Mesendoderm (in vitro differentiated cells): ENCODE measurements around the gene RRP9.

ENCODE experiments used
- DNase-seq: peaks from one replicate; pipeline ENCODE4 v3.0.0; 2013
- H2AK5ac ChIP-seq: 2 replicates; pipeline ENCODE4 v1.6.1; 2013; ENCODE audit warnings: low read length, inconsistent platforms
- H2BK120ac ChIP-seq: 2 replicates; pipeline ENCODE4 v1.6.1; 2013; ENCODE audit warnings: low read depth, mild to moderate bottlenecking, low read length, moderate library complexity, mixed read lengths
- H2BK15ac ChIP-seq: replicated peaks from 2 replicates; pipeline ENCODE4 v1.6.1; 2013; ENCODE audit warnings: low read depth, mild to moderate bottlenecking, moderate library complexity
- H2BK5ac ChIP-seq: 2 replicates; pipeline ENCODE4 v1.6.1; 2013; ENCODE audit warnings: low read length, inconsistent platforms
- H3K18ac ChIP-seq: 2 replicates; pipeline ENCODE4 v1.6.1; 2013; ENCODE audit warnings: mild to moderate bottlenecking, low read length, mixed read lengths
- H3K23ac ChIP-seq: one replicate; pipeline ENCODE4 v1.6.1; 2013; ENCODE audit warnings: low read length
- H3K27ac ChIP-seq: 2 replicates; pipeline ENCODE4 v1.5.1; 2013; ENCODE audit warnings: low read depth, mild to moderate bottlenecking, inconsistent platforms, low read length, moderate library complexity
- H3K27me3 ChIP-seq: 2 replicates; pipeline ENCODE4 v1.6.1; 2013; ENCODE audit warnings: low read length, control low read depth, mild to moderate bottlenecking, inconsistent platforms; ENCODE audit not compliant: insufficient read depth, poor library complexity
- H3K36me3 ChIP-seq: 2 replicates; pipeline ENCODE4 v1.6.1; 2013; ENCODE audit warnings: low read length, inconsistent platforms; ENCODE audit not compliant: control insufficient read depth, insufficient read depth
- H3K4ac ChIP-seq: one replicate; pipeline ENCODE4 v1.6.1; 2013; ENCODE audit warnings: low read depth, mild to moderate bottlenecking, low read length, moderate library complexity
- H3K4me1 ChIP-seq: 2 replicates; pipeline ENCODE4 v1.6.1; 2013; ENCODE audit warnings: low read depth, low read length, inconsistent platforms; ENCODE audit not compliant: control insufficient read depth
- H3K4me2 ChIP-seq: 2 replicates; pipeline ENCODE4 v1.6.1; 2013; ENCODE audit warnings: low read length
- H3K4me3 ChIP-seq: 2 replicates; pipeline ENCODE4 v1.5.1; 2013; ENCODE audit warnings: mild to moderate bottlenecking, low read length
- H3K56ac ChIP-seq: one replicate; pipeline ENCODE4 v1.6.1; 2013; ENCODE audit warnings: low read length
- H3K79me1 ChIP-seq: 2 replicates; pipeline ENCODE4 v1.6.1; 2013; ENCODE audit warnings: low read length, inconsistent platforms
- H3K79me2 ChIP-seq: 2 replicates; pipeline ENCODE4 v1.6.1; 2013; ENCODE audit warnings: mild to moderate bottlenecking, low read length; ENCODE audit not compliant: control insufficient read depth, insufficient read depth
- H3K9ac ChIP-seq: 2 replicates; pipeline ENCODE4 v1.6.1; 2013; ENCODE audit warnings: low read length, inconsistent platforms
- H4K5ac ChIP-seq: one replicate; pipeline ENCODE4 v1.6.1; 2013; ENCODE audit warnings: low read length
- H4K8ac ChIP-seq: one replicate; pipeline ENCODE4 v1.6.1; 2013; ENCODE audit warnings: low read depth, mild to moderate bottlenecking, control low read depth, low read length, moderate library complexity
- WGBS: extraction: QIAGEN DNeasy Blood & Tissue Kit; methylation state at CpG from one replicate; pipeline ENCODE4 v1.1.7; 2013; ENCODE audit warnings: low lambda C conversion rate, missing lambda C conversion rate; ENCODE audit not compliant: insufficient coverage; ENCODE audit errors: extremely low coverage; 5-methylcytosine and 5-hydroxymethylcytosine counted together

Gene RRP9

DNA sequence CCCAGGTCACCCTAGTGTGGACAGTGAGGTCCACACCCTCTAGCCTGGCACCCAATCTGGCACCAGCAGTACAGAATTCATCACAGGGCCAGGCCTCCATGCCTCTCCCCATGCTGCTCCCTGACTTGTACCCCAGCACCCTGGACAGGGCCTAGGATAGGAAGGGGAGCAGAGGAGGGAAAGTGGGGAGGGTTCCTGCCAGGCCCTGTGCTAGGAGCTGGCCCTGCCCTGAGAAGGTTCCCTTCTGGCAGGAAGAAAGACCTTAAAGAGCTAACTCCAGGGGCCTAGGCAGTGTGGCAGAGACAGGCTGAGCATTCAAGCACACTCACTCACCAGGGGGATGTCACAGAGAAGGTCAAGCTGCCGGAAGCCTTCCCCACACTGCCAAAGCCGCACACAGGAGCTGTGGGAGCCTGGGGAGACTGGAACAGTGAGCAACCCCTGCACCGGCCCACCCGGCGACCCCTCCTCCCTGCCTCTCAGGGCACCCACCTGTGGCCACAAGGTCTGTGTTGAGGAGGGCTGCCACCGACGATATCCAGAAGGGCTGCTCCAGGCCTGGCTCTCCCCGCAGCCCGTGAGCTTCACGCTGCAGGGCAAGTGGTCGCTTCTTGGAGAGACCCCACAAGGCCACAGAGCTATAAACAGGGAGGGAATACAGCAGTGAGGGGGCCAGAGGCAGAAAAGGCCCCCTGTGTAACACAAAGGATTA lies 7.4 kb downstream of the RRP9 start:
- H2BK15ac ChIP-seq: no peak overlapping the region
- H3K23ac ChIP-seq: no peak overlapping the region
- H3K4ac ChIP-seq: no peak overlapping the region
- H3K4me3 ChIP-seq: no peak overlapping the region
- no peak overlapping the region for H2BK5ac ChIP-seq
- no peak for DNase-seq
- no peaks in the 10 kb centered on the region for H3K27me3 ChIP-seq
- no peak overlapping the region for H4K5ac ChIP-seq
- WGBS: no CpG with 5 or more reads among the region's 11 CpGs
- no peaks in the 10 kb centered on the region for H3K4me1 ChIP-seq
- no peak overlapping the region for H2BK120ac ChIP-seq
- peaks cover 28% of the 10 kb centered on the region for H3K36me3 ChIP-seq
- no peak overlapping the region for H4K8ac ChIP-seq
- no peak overlapping the region for H3K56ac ChIP-seq
- H3K4me2 ChIP-seq: no peak overlapping the region
- H3K79me1 ChIP-seq: peaks cover 14% of the 10 kb centered on the region
- no peak overlapping the region for H3K18ac ChIP-seq
- H2AK5ac ChIP-seq: no peak overlapping the region
- no peak overlapping the region for H3K9ac ChIP-seq
- H3K79me2 ChIP-seq: peaks cover 9% of the 10 kb centered on the region
- no peak overlapping the region for H3K27ac ChIP-seq

DNA sequence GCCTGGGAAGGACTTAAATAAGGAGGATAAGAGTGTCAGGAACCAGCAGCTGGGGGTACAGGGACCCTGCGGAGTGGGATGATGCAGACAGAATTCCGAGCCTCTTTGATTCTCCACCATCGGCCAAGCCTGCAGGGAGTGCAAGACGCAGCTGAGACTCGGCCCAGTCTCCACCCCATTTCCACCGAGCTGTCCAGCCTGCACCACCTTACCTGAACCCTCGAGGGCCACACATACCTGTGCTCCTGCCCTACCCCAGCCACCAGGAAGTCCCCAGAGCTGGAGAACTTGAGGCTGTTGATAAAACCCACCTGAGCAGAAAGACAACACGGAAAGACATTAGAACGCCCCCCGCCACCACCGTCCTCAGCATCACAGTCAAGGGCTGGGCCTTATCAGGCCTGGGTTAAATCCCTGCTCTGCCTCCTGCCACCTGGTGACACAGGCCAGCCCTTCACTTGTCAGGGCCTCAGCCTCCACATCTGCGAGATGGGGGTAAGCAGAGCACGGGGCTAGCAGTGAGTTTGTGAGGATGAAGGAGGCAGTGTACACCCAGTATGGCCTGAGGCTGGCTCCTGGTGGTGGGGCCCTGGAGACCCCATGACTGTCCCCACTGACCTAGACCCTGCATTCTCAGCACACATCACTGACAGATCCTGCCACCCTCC lies 8.1 kb downstream of the RRP9 start:
- no CpG with 5 or more reads among the region's 13 CpGs for whole genome bisulfite sequencing
- Histone ChIP-seq H3K36me3 (peaks cover 28% of the 10 kb centered on the region), H2BK5ac (no peak overlapping the region), H3K27me3 (no peaks in the 10 kb centered on the region), H3K4me2 (no peak overlapping the region), H3K18ac (no peak overlapping the region), H3K27ac (no peak overlapping the region), H3K79me1 (peaks cover 7% of the 10 kb centered on the region), H3K4me1 (no peaks in the 10 kb centered on the region), H2AK5ac (no peak overlapping the region), H4K8ac (no peak overlapping the region), H3K79me2 (peaks cover 2% of the 10 kb centered on the region), H3K56ac (no peak overlapping the region), H3K23ac (no peak overlapping the region), H3K4ac (no peak overlapping the region), H4K5ac (no peak overlapping the region), H3K9ac (no peak overlapping the region), H3K4me3 (no peak overlapping the region), H2BK120ac (no peak overlapping the region), H2BK15ac (no peak overlapping the region)
- DNase-seq: no peak

DNA sequence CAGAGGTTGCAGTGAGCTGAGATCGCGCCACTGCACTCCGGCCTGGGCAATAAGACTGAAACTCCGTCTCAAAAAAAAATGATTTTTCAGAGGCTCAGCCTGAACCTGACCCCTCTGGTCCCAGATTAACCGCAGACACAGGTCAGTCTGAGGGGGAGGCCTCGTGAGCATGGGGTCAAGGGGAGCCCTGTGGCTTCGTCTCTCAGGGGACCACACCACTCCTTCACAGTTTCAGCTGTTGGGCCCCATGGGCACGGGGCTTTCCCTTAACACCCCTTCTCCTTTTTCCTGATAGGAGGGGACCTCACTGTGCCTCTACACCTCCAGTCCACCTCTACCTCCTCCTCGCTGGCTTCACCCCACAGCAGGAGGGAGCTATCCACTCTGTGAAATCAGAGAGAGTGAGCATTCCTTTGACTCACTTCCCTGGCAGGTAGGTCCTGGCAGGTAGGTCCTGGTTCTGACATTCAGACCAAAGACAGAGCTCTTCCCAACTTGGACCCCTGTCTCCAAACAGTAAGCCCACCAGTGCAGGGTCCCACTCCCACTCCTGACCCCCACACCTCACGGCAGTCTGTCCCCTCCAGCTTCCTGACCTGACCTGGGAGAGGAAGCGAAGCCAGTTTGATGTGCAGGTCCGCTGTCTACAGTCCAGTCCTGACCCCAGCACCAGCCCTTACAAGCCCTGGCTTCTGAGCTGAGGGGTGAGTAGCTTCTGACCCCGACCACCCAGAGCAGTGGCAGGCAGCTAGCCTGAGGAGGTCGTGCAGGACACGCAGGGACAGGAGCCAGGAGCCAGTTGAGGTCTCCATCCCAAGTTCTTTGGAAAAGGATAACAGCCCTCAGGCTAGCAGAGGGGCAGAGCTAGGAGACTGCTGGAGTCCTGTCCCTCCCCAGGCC lies 9.0 kb downstream of the RRP9 start:
- Histone ChIP-seq H2AK5ac (no peak overlapping the region), H3K36me3 (peaks cover 28% of the 10 kb centered on the region), H3K79me2 (no peaks in the 10 kb centered on the region), H2BK5ac (no peak overlapping the region), H3K9ac (no peak overlapping the region), H3K27me3 (no peaks in the 10 kb centered on the region), H2BK120ac (no peak overlapping the region), H3K79me1 (peaks cover 3% of the 10 kb centered on the region), H3K4me1 (no peaks in the 10 kb centered on the region), H3K4ac (no peak overlapping the region), H2BK15ac (no peak overlapping the region), H4K8ac (no peak overlapping the region), H3K4me3 (no peak overlapping the region), H3K27ac (no peak overlapping the region), H3K4me2 (no peak overlapping the region), H3K56ac (no peak overlapping the region), H4K5ac (no peak overlapping the region), H3K18ac (no peak overlapping the region), H3K23ac (no peak overlapping the region)
- DNase-seq: no peak
- no CpG with 5 or more reads among the region's 15 CpGs for WGBS

DNA sequence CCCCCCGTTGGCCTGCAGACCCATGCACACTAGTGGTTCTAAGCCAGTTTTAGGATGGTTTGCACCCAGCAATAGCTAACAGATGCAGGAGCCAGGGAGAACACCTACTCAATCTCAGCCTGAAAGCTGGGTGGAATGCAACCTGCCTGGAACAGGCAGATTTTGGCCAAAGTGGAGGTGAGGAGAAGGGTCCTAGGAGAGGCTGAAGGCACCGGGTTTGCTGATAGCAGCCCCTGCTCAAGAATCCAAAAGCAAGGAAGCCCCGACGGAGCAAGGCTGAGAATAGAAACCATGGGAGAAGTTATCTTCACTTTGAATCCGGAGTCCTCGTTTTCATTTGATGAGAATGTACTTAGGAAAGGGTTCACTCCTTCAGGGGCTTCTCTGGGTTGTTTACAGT lies 9.9 kb downstream of the RRP9 start:
- Histone ChIP-seq H2BK15ac (no peak overlapping the region), H3K36me3 (peaks cover 23% of the 10 kb centered on the region), H2AK5ac (no peak overlapping the region), H3K18ac (no peak overlapping the region), H4K8ac (no peak overlapping the region), H3K4me3 (no peak overlapping the region), H3K79me2 (no peaks in the 10 kb centered on the region), H3K27me3 (no peaks in the 10 kb centered on the region), H3K4me1 (no peaks in the 10 kb centered on the region), H3K9ac (no peak overlapping the region), H3K56ac (no peak overlapping the region), H3K23ac (no peak overlapping the region), H4K5ac (no peak overlapping the region), H2BK120ac (no peak overlapping the region), H2BK5ac (no peak overlapping the region), H3K79me1 (peaks cover 1% of the 10 kb centered on the region), H3K4ac (no peak overlapping the region), H3K27ac (no peak overlapping the region), H3K4me2 (no peak overlapping the region)
- no peak for DNase-seq
- WGBS: no CpG with 5 or more reads among the region's 6 CpGs

DNA sequence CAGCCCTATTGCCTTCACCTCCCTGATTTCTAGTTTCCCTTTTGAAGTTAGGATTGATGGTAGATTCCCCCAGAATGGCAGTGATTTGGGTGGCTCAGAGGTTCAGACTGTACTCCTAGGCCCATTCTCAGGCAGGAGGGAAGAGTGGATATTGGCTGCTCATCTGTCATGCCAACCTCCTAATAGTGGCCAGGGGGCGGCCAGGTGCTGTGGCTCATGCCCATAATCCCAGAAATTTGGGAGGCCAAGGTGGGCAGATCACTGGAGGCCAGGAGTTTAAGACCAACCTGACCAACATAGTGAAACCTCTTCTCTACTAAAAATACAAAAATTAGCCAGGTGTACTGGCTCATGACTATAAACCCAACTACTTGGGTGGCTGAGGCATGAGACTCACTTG lies 11.3 kb downstream of the RRP9 start:
- no peak for DNase-seq
- Histone ChIP-seq H3K56ac (no peak overlapping the region), H4K8ac (no peak overlapping the region)

More for the DNA sequence above, 11.3 kb downstream of the RRP9 start:
- Histone ChIP-seq H3K4me3 (no peak overlapping the region), H2BK120ac (no peak overlapping the region), H2BK15ac (no peak overlapping the region), H3K4me1 (no peaks in the 10 kb centered on the region), H2AK5ac (no peak overlapping the region), H3K18ac (no peak overlapping the region), H3K4me2 (no peak overlapping the region), H3K36me3 (peaks cover 16% of the 10 kb centered on the region), H3K79me2 (no peaks in the 10 kb centered on the region), H3K79me1 (peaks cover under 1% of the 10 kb centered on the region), H3K4ac (no peak overlapping the region), H2BK5ac (no peak overlapping the region), H3K27ac (no peak overlapping the region), H3K9ac (no peak overlapping the region), H3K23ac (no peak overlapping the region), H4K5ac (no peak overlapping the region), H3K27me3 (no peaks in the 10 kb centered on the region)
- WGBS: no CpG with 5 or more reads among the region's 1 CpG
